HEK293 (cell line): ENCODE results near the gene ISOC2.
"Not testable (repeated sequence)": the region's sequence is repeated elsewhere in the genome, so short reads cannot be mapped to it uniquely, and the experiment has no call there.

Source experiments
- CTCF ChIA-PET: fragments of 350-600 bp; formaldehyde crosslinking; extraction: SDS; loops from one replicate; lab custom pipeline; 2021; ENCODE audit warnings: antibody characterized with exemption; lab: Yijun Ruan, JAX
- POLR2A ChIA-PET: fragments of 300-600 bp; formaldehyde crosslinking; extraction: SDS; loops from one replicate; lab custom pipeline; 2020; ENCODE audit warnings: antibody characterized with exemption, inconsistent platforms; lab: Yijun Ruan, JAX
- H3K27ac ChIP-seq: fragments of 200-500 bp; sonication (Bioruptor generic); 2 replicates; pipeline ENCODE4 v1.5.1; 2014; ENCODE audit warnings: low read depth, low read length, control low read depth, inconsistent platforms; ENCODE audit errors: extremely low read depth
- H3K36me3 ChIP-seq, 2 experiments: fragments of 200-500 bp in 1 of 2; sonication (Bioruptor generic) in 1 of 2; 1 replicate in 1 of 2; 2 replicates in 1 of 2; pipeline ENCODE4 v1.5.1; 2014 to 2017; ENCODE audit warnings: inconsistent platforms in 2 of 2, low read length in 2 of 2; ENCODE audit not compliant: control insufficient read depth in 2 of 2, insufficient read depth in 1 of 2
- H3K4me1 ChIP-seq: fragments of 200-500 bp; sonication (Bioruptor generic); 2 replicates; pipeline ENCODE4 v1.5.1; 2014; ENCODE audit warnings: mild to moderate bottlenecking, low read length, inconsistent platforms; ENCODE audit not compliant: control insufficient read depth, insufficient read depth
- H3K4me3 ChIP-seq: 2 replicates; pipeline ENCODE4 v1.5.1; 2011; ENCODE audit warnings: low read depth, mild to moderate bottlenecking, control low read depth, low read length, moderate library complexity
- H3K9me3 ChIP-seq: fragments of 200-500 bp; sonication (Bioruptor generic); 2 replicates; pipeline ENCODE4 v1.5.1; 2014; ENCODE audit warnings: low read depth, low read length, inconsistent platforms; ENCODE audit not compliant: control insufficient read depth, insufficient read depth
- KLF1 ChIP-seq: fragments of 450-650 bp; formaldehyde crosslinking; IDR thresholded peaks from 2 replicates; pipeline ENCODE4 v1.5.1; 2016; ENCODE audit warnings: missing biosample characterization, missing genetic modification characterization
- KLF10 ChIP-seq: fragments of 450-650 bp; IDR thresholded peaks from 2 replicates; pipeline ENCODE4 v1.5.1; 2018; ENCODE audit warnings: missing biosample characterization, mild to moderate bottlenecking, missing genetic modification characterization
- SETDB1 ChIP-seq: IDR thresholded peaks from one replicate; pipeline ENCODE4 v1.6.1; 2017; ENCODE audit warnings: mild to moderate bottlenecking, low read length, moderate library complexity, mixed read lengths; ENCODE audit not compliant: insufficient read length
- SP3 ChIP-seq: fragments of 450-650 bp; formaldehyde crosslinking; IDR thresholded peaks from 2 replicates; pipeline ENCODE4 v1.5.1; 2016; ENCODE audit warnings: missing biosample characterization, missing genetic modification characterization
- ZNF10 ChIP-seq: fragments of 450-650 bp; formaldehyde crosslinking; IDR thresholded peaks from 2 replicates; pipeline ENCODE4 v1.5.1; 2017; ENCODE audit warnings: missing biosample characterization, missing genetic modification characterization
- ZNF121 ChIP-seq: fragments of 450-650 bp; formaldehyde crosslinking; IDR thresholded peaks from 2 replicates; pipeline ENCODE4 v1.5.1; 2016; ENCODE audit warnings: missing biosample characterization, missing genetic modification characterization
- ZNF140 ChIP-seq: fragments of 450-650 bp; formaldehyde crosslinking; IDR thresholded peaks from 2 replicates; pipeline ENCODE4 v1.5.1; 2016; ENCODE audit warnings: missing biosample characterization, missing genetic modification characterization
- ZNF169 ChIP-seq: fragments of 450-650 bp; formaldehyde crosslinking; IDR thresholded peaks from 2 replicates; pipeline ENCODE4 v1.5.1; 2016; ENCODE audit warnings: missing biosample characterization, missing genetic modification characterization
- ZNF19 ChIP-seq: fragments of 450-650 bp; formaldehyde crosslinking; IDR thresholded peaks from 2 replicates; pipeline ENCODE4; 2016; ENCODE audit warnings: missing biosample characterization, missing genetic modification characterization, low read depth
- ZNF211 ChIP-seq: fragments of 450-650 bp; formaldehyde crosslinking; IDR thresholded peaks from 2 replicates; pipeline ENCODE4 v1.5.1; 2016; ENCODE audit warnings: low read depth, missing biosample characterization, missing genetic modification characterization
- ZNF394 ChIP-seq: fragments of 450-650 bp; formaldehyde crosslinking; IDR thresholded peaks from 2 replicates; pipeline ENCODE4 v1.5.1; 2016; ENCODE audit warnings: missing biosample characterization, missing genetic modification characterization, mild to moderate bottlenecking, moderate library complexity, borderline replicate concordance
- ZNF501 ChIP-seq: fragments of 450-650 bp; formaldehyde crosslinking; IDR thresholded peaks from 2 replicates; pipeline ENCODE4 v1.5.1; 2016; ENCODE audit warnings: missing biosample characterization, missing genetic modification characterization
- ZNF610 ChIP-seq: fragments of 450-650 bp; formaldehyde crosslinking; IDR thresholded peaks from 2 replicates; pipeline ENCODE4 v1.5.1; 2016; ENCODE audit warnings: missing biosample characterization, missing genetic modification characterization, borderline replicate concordance
- ZNF664 ChIP-seq: fragments of 450-650 bp; formaldehyde crosslinking; IDR thresholded peaks from 2 replicates; pipeline ENCODE4 v1.5.1; 2016; ENCODE audit warnings: missing biosample characterization, missing genetic modification characterization
- ZNF76 ChIP-seq: fragments of 450-650 bp; formaldehyde crosslinking; IDR thresholded peaks from 2 replicates; pipeline ENCODE4; 2016; ENCODE audit warnings: low read depth, missing biosample characterization, missing genetic modification characterization, borderline replicate concordance
- TF ChIP-seq, protein P1 (sequence below): fragments of 450-650 bp; formaldehyde crosslinking; conservative IDR thresholded peaks from 2 replicates; pipeline ENCODE4 v1.5.1; 2016; ENCODE audit warnings: low read depth, missing biosample characterization, missing genetic modification characterization
- TF ChIP-seq, protein P2 (sequence below): fragments of 450-650 bp; formaldehyde crosslinking; IDR thresholded peaks from 2 replicates; pipeline ENCODE4 v1.5.1; 2016; ENCODE audit warnings: missing biosample characterization, missing genetic modification characterization
- TF ChIP-seq, protein P3 (sequence below): fragments of 450-650 bp; formaldehyde crosslinking; IDR thresholded peaks from 2 replicates; pipeline ENCODE4 v1.5.1; 2016; ENCODE audit warnings: missing biosample characterization, missing genetic modification characterization, low read depth

Gene ISOC2

DNA sequence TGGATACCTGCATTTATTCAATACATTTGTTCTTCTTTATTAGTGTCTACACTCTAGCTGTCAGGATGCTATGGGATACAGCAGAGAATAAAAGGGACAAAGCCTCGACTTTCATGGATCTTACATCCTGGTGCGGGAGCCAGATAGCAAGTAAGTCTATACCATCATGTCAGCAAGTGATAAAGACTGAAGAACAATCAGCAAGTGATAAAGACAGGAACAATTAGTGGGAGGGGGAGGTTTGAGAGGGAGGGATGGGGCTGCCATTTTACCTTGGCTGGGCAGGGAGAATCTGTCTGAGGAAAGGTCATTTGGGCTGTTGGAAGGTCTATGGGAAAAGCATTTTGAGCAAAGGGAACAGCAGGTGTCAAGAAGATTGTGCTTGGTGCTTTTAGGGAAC lies 51.3 kb downstream of the ISOC2 start:
- TF ChIP-seq SP3 (tag by site-specific recombination): no peak
- peak; percentile 100 for TF ChIP-seq ZNF211 (tag by site-specific recombination)
- ChIA-PET POLR2A (interaction anchor here (0.6 kb wide), 1 partner anchor 49 kb away, joined by 3 read pairs; no protein-coding TSS in a partner anchor), CTCF (interaction anchor here (0.6 to 1.9 kb wide), 4 partner anchors 8 to 250 kb away, joined by 3 to 16 read pairs (median 5); no protein-coding TSS in a partner anchor)
- H3K36me3 ChIP-seq: peaks cover 14 to 18% of the 10 kb centered on the region in 2 experiments
- H3K9me3 ChIP-seq: no peaks in the 10 kb centered on the region
- H3K4me1 ChIP-seq: peaks cover 9% of the 10 kb centered on the region
- no peak overlapping the region for H3K4me3 ChIP-seq
- no peak overlapping the region for H3K27ac ChIP-seq

DNA sequence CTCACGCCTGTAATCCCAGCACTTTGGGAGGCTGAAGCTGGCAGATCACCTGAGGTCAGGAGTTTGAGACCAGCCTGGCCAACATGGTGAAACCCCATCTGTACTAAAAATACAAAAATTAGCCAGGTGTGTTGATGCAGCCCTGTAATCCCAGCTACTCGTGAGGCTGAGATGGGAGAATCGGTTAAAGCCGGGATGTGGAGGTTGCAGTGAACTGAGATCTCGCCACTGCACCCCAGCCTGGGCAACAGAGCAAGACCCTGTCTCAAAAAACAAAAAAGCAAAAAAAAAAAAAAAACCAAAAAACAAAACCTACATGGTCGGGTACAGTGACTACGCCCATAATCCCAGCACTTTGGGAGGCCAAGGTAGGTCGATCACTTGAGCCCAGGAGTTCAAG lies 52.3 kb downstream of the ISOC2 start:
- TF ChIP-seq ZNF121 (tag by site-specific recombination): peak; percentile 74

DNA sequence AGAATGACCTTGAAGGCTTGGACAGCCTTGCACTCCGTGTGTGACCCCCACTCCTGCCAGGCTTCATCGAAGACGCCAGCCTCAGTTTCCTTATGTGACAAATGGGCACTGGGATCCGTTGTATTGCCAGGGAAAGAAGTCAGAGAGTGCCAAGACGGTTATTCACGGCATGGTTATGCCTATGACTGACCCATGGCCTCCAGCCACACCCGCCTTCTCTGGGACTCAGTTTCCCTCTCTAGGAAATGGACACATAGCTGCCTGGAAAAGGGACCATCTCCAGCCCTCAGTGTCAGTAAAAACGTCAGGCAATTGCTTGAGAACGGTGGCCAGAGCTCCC lies 52.9 kb downstream of the ISOC2 start:
- TF ChIP-seq ZNF169 (tag by site-specific recombination) (0 out of 2 replicates have a peak, but pooled peaks have one; percentile 4), ZNF140 (no peak), ZNF610 (tag by site-specific recombination) (peak; percentile 43; the same call in 1 of the 2 replicates), SETDB1 (peak; percentile 4)
- ChIA-PET CTCF (interaction anchor here (0.6 to 1.9 kb wide), 7 partner anchors 10 to 268 kb away, joined by 3 to 16 read pairs (median 4); partner anchors contain the start of gene KMT5C), POLR2A (interaction anchor here (0.7 to 2.5 kb wide), 7 partner anchors 12 to 291 kb away, joined by 3 to 20 read pairs (median 4); partner anchors contain the start of genes ISOC2, KMT5C and PPP1R12C)
- H3K4me1 ChIP-seq: peaks cover 9% of the 10 kb centered on the region
- peak overlapping the region; percentile 77 for H3K27ac ChIP-seq
- H3K4me3 ChIP-seq: peak overlapping the region; percentile 32
- H3K36me3 ChIP-seq: peaks cover 26 to 33% of the 10 kb centered on the region in 2 experiments
- no peaks in the 10 kb centered on the region for H3K9me3 ChIP-seq

More for the DNA sequence above, 52.3 kb downstream of the ISOC2 start:
- not testable (repeated sequence) for H3K4me3 ChIP-seq, H3K9me3 ChIP-seq, H3K27ac ChIP-seq, H3K4me1 ChIP-seq
- CTCF ChIA-PET: interaction anchor here (0.7 to 1.9 kb wide), 6 partner anchors 9 to 268 kb away, joined by 3 to 16 read pairs (median 6); partner anchors contain the start of gene KMT5C
- POLR2A ChIA-PET: interaction anchor here (0.7 to 0.9 kb wide), 7 partner anchors 11 to 263 kb away, joined by 3 to 5 read pairs (median 4); partner anchors contain the start of gene KMT5C
- peaks cover 22 to 27% of the 10 kb centered on the region in 2 experiments for H3K36me3 ChIP-seq

DNA sequence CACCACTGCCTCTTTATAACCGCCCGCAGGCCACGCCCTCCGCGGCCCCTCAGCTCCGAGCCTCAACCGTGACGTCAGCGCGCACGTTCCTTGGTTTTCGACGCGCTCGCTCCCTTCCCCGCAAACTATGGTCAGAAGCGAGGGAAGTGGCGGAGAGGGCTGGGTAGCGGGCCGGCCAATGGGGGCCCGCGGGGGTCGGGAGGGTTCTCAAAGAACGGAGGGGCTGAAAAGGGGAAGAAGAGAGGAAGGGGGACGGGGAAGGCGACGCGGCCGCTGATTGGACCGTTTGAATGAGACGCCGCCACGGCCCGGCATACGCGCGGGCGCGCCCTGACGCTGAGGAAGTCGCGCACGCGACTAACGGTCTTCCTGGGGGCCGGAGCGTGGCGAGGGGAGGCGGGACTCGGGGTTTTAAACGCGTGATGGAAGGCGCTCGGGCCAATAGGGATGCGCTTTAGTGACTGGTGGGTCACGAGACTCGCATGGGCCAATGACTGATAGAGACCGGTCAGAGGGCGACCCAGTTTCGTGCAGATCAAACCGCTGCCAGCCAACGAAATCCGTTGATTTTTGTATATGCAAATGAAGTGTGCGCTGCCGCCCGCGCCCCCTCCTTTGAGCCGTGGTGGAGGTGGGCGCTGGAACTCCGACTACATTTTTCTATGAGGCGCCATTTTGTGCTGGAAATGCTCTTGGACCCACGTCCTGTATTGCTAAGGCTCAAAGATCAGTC lies 53.5 kb downstream of the ISOC2 start:
- Histone ChIP-seq H3K9me3 (no peaks in the 10 kb centered on the region), H3K4me1 (peaks cover 9% of the 10 kb centered on the region), H3K36me3 (peaks cover 32 to 39% of the 10 kb centered on the region in 2 experiments), H3K27ac (peak overlapping the region; percentile 99), H3K4me3 (peak overlapping the region; percentile 96)
- POLR2A ChIA-PET: interaction anchor here (0.6 to 3.4 kb wide), 65 partner anchors 9 to 959 kb away, joined by 3 to 78 read pairs (median 5); partner anchors contain the start of genes BRSK1, CCDC106, DNAAF3 and FIZ1
- CTCF ChIA-PET: interaction anchor here (0.6 to 1.9 kb wide), 4 partner anchors 10 to 267 kb away, joined by 3 to 16 read pairs (median 7); no protein-coding TSS in a partner anchor
- TF ChIP-seq ZNF394 (0 out of 2 replicates have a peak, but pooled peaks have one; percentile 14), ZNF501 (tag by site-specific recombination) (peak; percentile 86), ZNF19 (tag by site-specific recombination) (no peak), ZNF10 (tag by site-specific recombination) (peak; percentile 66; the same call in 1 of the 2 replicates), ZNF664 (no peak), KLF1 (peak; percentile 82), ZNF76 (tag by site-specific recombination) (peak; percentile 70; the same call in 1 of the 2 replicates), KLF10 (tag by site-specific recombination) (peak; percentile 95)
- TF ChIP-seq, protein P1, sequence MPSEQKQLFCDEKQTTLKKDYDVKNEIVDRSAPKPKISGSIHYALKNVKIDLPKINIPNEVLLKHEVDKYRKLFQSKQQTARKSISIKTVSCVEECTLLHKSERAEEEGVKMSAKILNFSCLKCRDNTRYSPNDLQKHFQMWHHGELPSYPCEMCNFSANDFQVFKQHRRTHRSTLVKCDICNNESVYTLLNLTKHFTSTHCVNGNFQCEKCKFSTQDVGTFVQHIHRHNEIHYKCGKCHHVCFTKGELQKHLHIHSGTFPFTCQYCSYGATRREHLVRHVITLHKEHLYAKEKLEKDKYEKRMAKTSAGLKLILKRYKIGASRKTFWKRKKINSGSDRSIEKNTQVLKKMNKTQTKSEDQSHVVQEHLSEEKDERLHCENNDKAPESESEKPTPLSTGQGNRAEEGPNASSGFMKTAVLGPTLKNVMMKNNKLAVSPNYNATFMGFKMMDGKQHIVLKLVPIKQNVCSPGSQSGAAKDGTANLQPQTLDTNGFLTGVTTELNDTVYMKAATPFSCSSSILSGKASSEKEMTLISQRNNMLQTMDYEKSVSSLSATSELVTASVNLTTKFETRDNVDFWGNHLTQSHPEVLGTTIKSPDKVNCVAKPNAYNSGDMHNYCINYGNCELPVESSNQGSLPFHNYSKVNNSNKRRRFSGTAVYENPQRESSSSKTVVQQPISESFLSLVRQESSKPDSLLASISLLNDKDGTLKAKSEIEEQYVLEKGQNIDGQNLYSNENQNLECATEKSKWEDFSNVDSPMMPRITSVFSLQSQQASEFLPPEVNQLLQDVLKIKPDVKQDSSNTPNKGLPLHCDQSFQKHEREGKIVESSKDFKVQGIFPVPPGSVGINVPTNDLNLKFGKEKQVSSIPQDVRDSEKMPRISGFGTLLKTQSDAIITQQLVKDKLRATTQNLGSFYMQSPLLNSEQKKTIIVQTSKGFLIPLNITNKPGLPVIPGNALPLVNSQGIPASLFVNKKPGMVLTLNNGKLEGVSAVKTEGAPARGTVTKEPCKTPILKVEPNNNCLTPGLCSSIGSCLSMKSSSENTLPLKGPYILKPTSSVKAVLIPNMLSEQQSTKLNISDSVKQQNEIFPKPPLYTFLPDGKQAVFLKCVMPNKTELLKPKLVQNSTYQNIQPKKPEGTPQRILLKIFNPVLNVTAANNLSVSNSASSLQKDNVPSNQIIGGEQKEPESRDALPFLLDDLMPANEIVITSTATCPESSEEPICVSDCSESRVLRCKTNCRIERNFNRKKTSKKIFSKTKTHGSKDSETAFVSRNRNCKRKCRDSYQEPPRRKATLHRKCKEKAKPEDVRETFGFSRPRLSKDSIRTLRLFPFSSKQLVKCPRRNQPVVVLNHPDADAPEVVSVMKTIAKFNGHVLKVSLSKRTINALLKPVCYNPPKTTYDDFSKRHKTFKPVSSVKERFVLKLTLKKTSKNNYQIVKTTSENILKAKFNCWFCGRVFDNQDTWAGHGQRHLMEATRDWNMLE: peak; percentile 53; the same call in 1 of the 2 replicates
- TF ChIP-seq, protein P2, sequence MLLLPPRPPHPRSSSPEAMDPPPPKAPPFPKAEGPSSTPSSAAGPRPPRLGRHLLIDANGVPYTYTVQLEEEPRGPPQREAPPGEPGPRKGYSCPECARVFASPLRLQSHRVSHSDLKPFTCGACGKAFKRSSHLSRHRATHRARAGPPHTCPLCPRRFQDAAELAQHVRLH (tag by site-specific recombination): peak; percentile 94
- TF ChIP-seq, protein P3, sequence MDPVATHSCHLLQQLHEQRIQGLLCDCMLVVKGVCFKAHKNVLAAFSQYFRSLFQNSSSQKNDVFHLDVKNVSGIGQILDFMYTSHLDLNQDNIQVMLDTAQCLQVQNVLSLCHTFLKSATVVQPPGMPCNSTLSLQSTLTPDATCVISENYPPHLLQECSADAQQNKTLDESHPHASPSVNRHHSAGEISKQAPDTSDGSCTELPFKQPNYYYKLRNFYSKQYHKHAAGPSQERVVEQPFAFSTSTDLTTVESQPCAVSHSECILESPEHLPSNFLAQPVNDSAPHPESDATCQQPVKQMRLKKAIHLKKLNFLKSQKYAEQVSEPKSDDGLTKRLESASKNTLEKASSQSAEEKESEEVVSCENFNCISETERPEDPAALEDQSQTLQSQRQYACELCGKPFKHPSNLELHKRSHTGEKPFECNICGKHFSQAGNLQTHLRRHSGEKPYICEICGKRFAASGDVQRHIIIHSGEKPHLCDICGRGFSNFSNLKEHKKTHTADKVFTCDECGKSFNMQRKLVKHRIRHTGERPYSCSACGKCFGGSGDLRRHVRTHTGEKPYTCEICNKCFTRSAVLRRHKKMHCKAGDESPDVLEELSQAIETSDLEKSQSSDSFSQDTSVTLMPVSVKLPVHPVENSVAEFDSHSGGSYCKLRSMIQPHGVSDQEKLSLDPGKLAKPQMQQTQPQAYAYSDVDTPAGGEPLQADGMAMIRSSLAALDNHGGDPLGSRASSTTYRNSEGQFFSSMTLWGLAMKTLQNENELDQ (tag by site-specific recombination): no peak
